Fibroblast of the aortic adventitia (primary cell): ENCODE results near the gene EVX2. TPM values are rescaled to one million over a fixed set of nuclear protein-coding genes. Genes with fewer than 3 reads are reported as not detected.

Source experiments
- DNase-seq: peaks from one replicate; pipeline ENCODE4 v3.0.0-alpha.2; 2010; ENCODE audit warnings: low read depth
- H3K4me3 ChIP-seq: 2 replicates; pipeline ENCODE4 v1.5.1; 2011; ENCODE audit warnings: low read depth, mild to moderate bottlenecking, control low read depth, low read length, moderate library complexity
- total RNA-seq: library from RNA; depleted of rRNA; stranded (reverse); fragments of >200 nt; gene quantifications from 2 replicates; pipeline ENCODE4 v1.2.3, GENCODE V29; 2012; ENCODE audit warnings: low replicate concordance
- TF ChIP-seq, protein P1 (sequence below): IDR thresholded peaks from 2 replicates; pipeline ENCODE4 v1.5.1; 2011; ENCODE audit warnings: mild to moderate bottlenecking, low read length, control low read depth, inconsistent platforms; ENCODE audit not compliant: insufficient read depth

Gene EVX2
- total RNA-seq, 1 donor: not detected

GRCh38 chr2:176124947-176125771, 41.4 kb upstream of the EVX2 start:
- DNase-seq: no peak
- H3K4me3 ChIP-seq: no peak overlapping the region
- TF ChIP-seq, protein P1, sequence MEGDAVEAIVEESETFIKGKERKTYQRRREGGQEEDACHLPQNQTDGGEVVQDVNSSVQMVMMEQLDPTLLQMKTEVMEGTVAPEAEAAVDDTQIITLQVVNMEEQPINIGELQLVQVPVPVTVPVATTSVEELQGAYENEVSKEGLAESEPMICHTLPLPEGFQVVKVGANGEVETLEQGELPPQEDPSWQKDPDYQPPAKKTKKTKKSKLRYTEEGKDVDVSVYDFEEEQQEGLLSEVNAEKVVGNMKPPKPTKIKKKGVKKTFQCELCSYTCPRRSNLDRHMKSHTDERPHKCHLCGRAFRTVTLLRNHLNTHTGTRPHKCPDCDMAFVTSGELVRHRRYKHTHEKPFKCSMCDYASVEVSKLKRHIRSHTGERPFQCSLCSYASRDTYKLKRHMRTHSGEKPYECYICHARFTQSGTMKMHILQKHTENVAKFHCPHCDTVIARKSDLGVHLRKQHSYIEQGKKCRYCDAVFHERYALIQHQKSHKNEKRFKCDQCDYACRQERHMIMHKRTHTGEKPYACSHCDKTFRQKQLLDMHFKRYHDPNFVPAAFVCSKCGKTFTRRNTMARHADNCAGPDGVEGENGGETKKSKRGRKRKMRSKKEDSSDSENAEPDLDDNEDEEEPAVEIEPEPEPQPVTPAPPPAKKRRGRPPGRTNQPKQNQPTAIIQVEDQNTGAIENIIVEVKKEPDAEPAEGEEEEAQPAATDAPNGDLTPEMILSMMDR: no peak

GRCh38 chr2:176124110-176124946, 40.6 kb upstream of the EVX2 start:
- H3K4me3 ChIP-seq: no peak overlapping the region
- no peak for DNase-seq
- TF ChIP-seq, protein P1: no peak

GRCh38 chr2:176123411-176124109, 39.8 kb upstream of the EVX2 start:
- no peak overlapping the region for H3K4me3 ChIP-seq
- no peak for DNase-seq
- TF ChIP-seq, protein P1: no peak

- TF ChIP-seq, protein P1: no peak
- H3K4me3 ChIP-seq: no peak within 1 kb of the TSS
- DNase-seq: no peak
Observed at GRCh38 chr2:176122683-176123410, 39.1 kb upstream of the EVX2 start, which contains the start of gene HOXD9. TSS of gene HOXD9 (plus strand) at chr2:176122719. CDS start at chr2:176122769, 50 bp downstream.

DNA sequence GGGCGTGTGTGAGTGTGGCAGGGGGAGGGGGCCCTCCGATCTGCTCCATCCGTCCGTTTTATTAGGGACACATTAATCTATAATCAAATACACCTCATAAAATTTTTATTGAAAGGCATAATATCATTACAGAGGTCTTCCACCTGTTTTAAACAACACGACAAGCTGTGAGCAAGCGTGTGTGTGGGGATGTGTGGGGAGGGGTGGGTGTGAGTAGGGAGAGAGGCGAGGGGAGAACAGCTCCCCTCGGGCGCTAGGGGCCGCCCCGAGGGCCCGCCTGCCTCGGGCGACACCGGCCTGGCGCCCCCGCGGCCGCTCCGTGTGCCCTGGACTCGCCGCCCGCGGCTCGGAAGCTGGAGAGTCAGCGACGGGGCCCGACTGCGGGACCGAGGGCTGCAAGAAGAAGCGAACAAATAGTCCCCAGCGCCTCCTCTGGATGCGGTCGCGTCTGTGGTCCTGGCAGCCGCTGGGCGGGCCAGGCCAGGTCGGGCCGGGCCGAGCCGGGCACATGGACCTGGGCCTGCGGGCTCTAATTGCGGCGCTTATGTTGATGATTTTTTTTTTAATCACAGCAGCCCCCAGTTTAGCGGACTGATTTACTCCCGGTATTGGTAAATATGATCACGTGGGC, 38.4 kb upstream of the EVX2 start:
- DNase-seq: no peak
- TF ChIP-seq, protein P1: no peak
- no peak overlapping the region for H3K4me3 ChIP-seq
